ENCODE results near the gene IGF1R.

The IGF1R gene

GRCh38 chr15:98907927-98908471 is 259.7 kb downstream of the IGF1R start:
- no peaks in the 10 kb centered on the region for H3K9me3 ChIP-seq (ENCODE audit: control insufficient read depth, insufficient read depth, low read length)

DNA sequence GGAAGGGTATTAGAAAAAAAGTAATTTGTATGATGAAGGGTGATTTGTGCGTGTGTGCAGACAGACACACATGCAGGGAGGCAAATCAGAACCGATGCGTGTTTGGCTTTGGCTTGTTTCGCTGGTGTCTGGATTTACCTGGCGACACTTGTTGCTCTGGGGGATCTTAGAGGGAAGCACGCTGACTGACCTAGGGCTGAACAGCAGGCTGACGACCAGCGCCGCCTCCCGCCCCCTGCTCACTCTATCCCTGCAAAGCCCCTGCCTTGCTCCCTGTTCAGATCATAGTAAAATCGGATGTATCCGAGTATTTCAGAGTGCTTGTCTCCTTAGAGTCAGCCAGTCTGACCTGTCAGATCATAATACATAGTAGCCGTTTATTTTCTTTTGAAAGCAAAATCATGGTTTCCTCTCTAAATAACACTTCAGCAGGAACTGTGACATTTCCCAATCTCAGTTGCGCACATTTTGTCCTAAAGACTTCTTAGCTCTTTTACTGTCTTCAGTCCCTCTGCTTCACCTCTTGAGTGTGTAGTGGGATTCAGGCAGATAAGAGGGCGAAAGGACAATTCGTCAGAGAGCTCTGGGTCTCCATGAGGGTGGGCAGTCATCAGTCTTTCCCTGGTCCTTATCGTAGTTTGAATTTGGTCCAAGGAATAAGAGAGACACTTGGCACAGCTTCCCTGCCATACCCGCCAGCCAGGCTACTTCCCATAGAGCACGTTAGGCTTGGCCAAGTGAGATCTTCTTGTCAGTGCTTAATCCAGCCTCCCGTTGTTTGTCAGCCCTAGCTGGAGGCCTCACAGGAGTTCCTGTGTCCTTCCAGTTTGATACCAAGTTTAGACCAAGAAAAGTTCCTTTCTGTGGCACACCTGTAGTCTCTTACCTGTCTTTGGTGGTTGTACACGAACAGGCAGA is 261.9 kb downstream of the IGF1R start:
- H3K27ac ChIP-seq (ENCODE audit: low read depth, low read length), result no peak overlapping the region
- H3K27me3 ChIP-seq (ENCODE audit: control insufficient read depth, insufficient read depth, low read length), result no peaks in the 10 kb centered on the region
- H3K36me3 ChIP-seq (ENCODE audit: control insufficient read depth, insufficient read depth, low read length), result peaks cover 74% of the 10 kb centered on the region
- H3K9ac ChIP-seq (ENCODE audit: low read depth, low read length), result no peak overlapping the region
- H3K9me3 ChIP-seq (ENCODE audit: control insufficient read depth, insufficient read depth, low read length), result no peaks in the 10 kb centered on the region
- H3K4me1 ChIP-seq (ENCODE audit: control insufficient read depth, insufficient read depth, low read length), result peaks cover 18% of the 10 kb centered on the region; the same call in 1 of the 2 replicates
- H3K4me3 ChIP-seq (ENCODE audit: low read depth, low read length), result no peak overlapping the region

More at GRCh38 chr15:98907927-98908471, 259.7 kb downstream of the IGF1R start:
- no peak overlapping the region for H3K27ac ChIP-seq (ENCODE audit: low read depth, low read length)
- no peak overlapping the region for H3K4me3 ChIP-seq (ENCODE audit: low read depth, low read length)
- peaks cover 18% of the 10 kb centered on the region; the same call in 1 of the 2 replicates for H3K4me1 ChIP-seq (ENCODE audit: control insufficient read depth, insufficient read depth, low read length)
- H3K36me3 ChIP-seq (ENCODE audit: control insufficient read depth, insufficient read depth, low read length), result peaks cover 62% of the 10 kb centered on the region
- H3K27me3 ChIP-seq (ENCODE audit: control insufficient read depth, insufficient read depth, low read length), result no peaks in the 10 kb centered on the region
- H3K9ac ChIP-seq (ENCODE audit: low read depth, low read length), result no peak overlapping the region

DNA sequence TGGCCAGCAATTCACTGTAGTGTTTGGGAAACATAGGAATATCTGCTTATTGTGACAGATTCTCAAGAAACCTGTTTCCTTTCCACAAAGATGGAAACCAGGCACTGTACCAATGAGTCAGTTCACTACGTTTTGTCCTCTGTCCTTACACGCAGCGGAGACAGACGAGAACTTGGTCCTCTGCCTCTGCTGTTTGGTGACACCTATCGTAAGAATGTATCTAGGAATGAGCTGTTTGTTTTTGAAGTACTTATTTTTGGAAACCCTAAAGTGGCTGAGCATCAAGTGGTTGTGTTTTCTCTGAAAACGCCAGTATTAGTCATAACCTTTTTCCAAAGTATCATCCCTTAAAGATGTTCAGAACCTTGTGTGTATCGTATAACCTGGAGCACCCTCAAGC is 266.3 kb downstream of the IGF1R start:
- H3K27me3 ChIP-seq (ENCODE audit: control insufficient read depth, insufficient read depth, low read length), result no peaks in the 10 kb centered on the region
- H3K9ac ChIP-seq (ENCODE audit: low read depth, low read length), result no peak overlapping the region
- H3K36me3 ChIP-seq (ENCODE audit: control insufficient read depth, insufficient read depth, low read length), result peaks cover 97% of the 10 kb centered on the region
- no peaks in the 10 kb centered on the region for H3K9me3 ChIP-seq (ENCODE audit: control insufficient read depth, insufficient read depth, low read length)
- no peak overlapping the region for H3K27ac ChIP-seq (ENCODE audit: low read depth, low read length)
- no peaks in the 10 kb centered on the region for H3K4me1 ChIP-seq (ENCODE audit: control insufficient read depth, insufficient read depth, low read length)
- no peak overlapping the region for H3K4me3 ChIP-seq (ENCODE audit: low read depth, low read length)

DNA sequence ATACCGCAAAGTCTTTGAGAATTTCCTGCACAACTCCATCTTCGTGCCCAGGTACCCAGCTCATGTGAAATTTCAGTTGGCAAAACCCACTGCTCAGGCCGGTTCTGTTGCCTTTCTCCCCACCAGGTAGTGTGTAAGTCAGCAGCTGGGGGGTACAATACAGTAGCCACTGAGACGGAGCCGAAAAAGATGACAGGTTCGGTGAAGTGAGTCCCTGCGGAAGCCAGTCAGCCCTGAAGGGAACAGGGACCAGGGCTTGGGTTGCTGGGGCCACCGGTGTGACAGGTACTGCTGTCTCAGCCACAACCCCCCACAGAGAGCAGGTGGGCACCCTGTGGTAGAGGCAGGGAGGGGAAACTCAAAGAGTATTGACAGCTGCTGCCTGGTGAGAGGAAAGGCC is 268.5 kb downstream of the IGF1R start:
- Histone ChIP-seq H3K4me1 (ENCODE audit: control insufficient read depth, insufficient read depth, low read length) (no peaks in the 10 kb centered on the region), H3K4me3 (ENCODE audit: low read depth, low read length) (no peak overlapping the region), H3K27ac (ENCODE audit: low read depth, low read length) (no peak overlapping the region), H3K9ac (ENCODE audit: low read depth, low read length) (no peak overlapping the region), H3K36me3 (ENCODE audit: control insufficient read depth, insufficient read depth, low read length) (peaks cover 95% of the 10 kb centered on the region), H3K9me3 (ENCODE audit: control insufficient read depth, insufficient read depth, low read length) (no peaks in the 10 kb centered on the region), H3K27me3 (ENCODE audit: control insufficient read depth, insufficient read depth, low read length) (no peaks in the 10 kb centered on the region)

DNA sequence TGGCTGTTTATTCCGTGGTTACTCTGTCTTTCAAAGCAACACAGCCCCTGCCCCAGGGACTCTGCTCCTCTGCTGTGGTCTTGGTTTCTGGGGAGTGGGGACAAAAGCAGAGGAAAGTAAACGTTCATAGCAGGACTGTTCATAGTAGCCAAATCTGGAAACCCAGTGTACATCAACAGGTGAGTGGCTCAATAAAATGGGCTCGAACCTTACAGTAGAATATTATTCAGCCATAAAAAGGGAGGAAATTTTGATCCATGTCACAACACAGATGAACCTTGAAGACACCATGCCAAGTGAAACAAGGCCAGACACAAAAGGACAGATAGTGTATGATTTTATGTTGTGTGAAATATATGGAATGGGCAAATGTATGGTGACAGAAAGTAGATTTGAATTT is 269.1 kb downstream of the IGF1R start:
- H3K36me3 ChIP-seq (ENCODE audit: control insufficient read depth, insufficient read depth, low read length), result peaks cover 95% of the 10 kb centered on the region

GRCh38 chr15:98920091-98920880 is 271.9 kb downstream of the IGF1R start:
- Histone ChIP-seq H3K27ac (ENCODE audit: low read depth, low read length) (no peak overlapping the region), H3K9me3 (ENCODE audit: control insufficient read depth, insufficient read depth, low read length) (no peaks in the 10 kb centered on the region), H3K9ac (ENCODE audit: low read depth, low read length) (no peak overlapping the region), H3K36me3 (ENCODE audit: control insufficient read depth, insufficient read depth, low read length) (peaks cover 95% of the 10 kb centered on the region), H3K4me1 (ENCODE audit: control insufficient read depth, insufficient read depth, low read length) (no peaks in the 10 kb centered on the region), H3K4me3 (ENCODE audit: low read depth, low read length) (no peak overlapping the region), H3K27me3 (ENCODE audit: control insufficient read depth, insufficient read depth, low read length) (no peaks in the 10 kb centered on the region)

More for the DNA sequence above, 269.1 kb downstream of the IGF1R start:
- no peaks in the 10 kb centered on the region for H3K9me3 ChIP-seq (ENCODE audit: control insufficient read depth, insufficient read depth, low read length)
- no peak overlapping the region for H3K9ac ChIP-seq (ENCODE audit: low read depth, low read length)
- H3K27ac ChIP-seq (ENCODE audit: low read depth, low read length), result no peak overlapping the region
- no peak overlapping the region for H3K4me3 ChIP-seq (ENCODE audit: low read depth, low read length)
- H3K27me3 ChIP-seq (ENCODE audit: control insufficient read depth, insufficient read depth, low read length), result no peaks in the 10 kb centered on the region
- no peaks in the 10 kb centered on the region for H3K4me1 ChIP-seq (ENCODE audit: control insufficient read depth, insufficient read depth, low read length)

GRCh38 chr15:98923171-98923570 is 274.8 kb downstream of the IGF1R start:
- no peaks in the 10 kb centered on the region for H3K9me3 ChIP-seq (ENCODE audit: control insufficient read depth, insufficient read depth, low read length)
- H3K36me3 ChIP-seq (ENCODE audit: control insufficient read depth, insufficient read depth, low read length), result peaks cover 93% of the 10 kb centered on the region
- H3K4me1 ChIP-seq (ENCODE audit: control insufficient read depth, insufficient read depth, low read length), result no peaks in the 10 kb centered on the region
- H3K27me3 ChIP-seq (ENCODE audit: control insufficient read depth, insufficient read depth, low read length), result no peaks in the 10 kb centered on the region
- no peak overlapping the region for H3K27ac ChIP-seq (ENCODE audit: low read depth, low read length)
- H3K4me3 ChIP-seq (ENCODE audit: low read depth, low read length), result no peak overlapping the region
- no peak overlapping the region for H3K9ac ChIP-seq (ENCODE audit: low read depth, low read length)

DNA sequence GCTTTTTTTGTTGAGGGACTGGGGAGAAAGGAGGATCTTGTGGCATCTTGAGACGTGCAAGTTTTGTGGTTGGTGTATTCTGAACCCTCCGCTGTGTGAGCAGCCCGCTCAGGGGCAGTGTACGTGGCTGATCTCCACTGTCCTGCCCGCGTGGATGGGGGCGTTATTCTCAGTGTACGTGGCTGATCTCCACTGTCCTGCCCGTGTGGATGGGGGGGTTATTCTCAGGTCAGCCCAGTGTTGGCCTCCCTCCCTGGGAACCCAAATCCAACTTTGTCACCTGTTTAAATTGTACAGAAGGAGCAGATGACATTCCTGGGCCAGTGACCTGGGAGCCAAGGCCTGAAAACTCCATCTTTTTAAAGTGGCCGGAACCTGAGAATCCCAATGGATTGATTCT is 275.2 kb downstream of the IGF1R start:
- no peaks in the 10 kb centered on the region for H3K4me1 ChIP-seq (ENCODE audit: control insufficient read depth, insufficient read depth, low read length)
- peaks cover 96% of the 10 kb centered on the region for H3K36me3 ChIP-seq (ENCODE audit: control insufficient read depth, insufficient read depth, low read length)
- no peaks in the 10 kb centered on the region for H3K9me3 ChIP-seq (ENCODE audit: control insufficient read depth, insufficient read depth, low read length)
- H3K27ac ChIP-seq (ENCODE audit: low read depth, low read length), result no peak overlapping the region
- no peaks in the 10 kb centered on the region for H3K27me3 ChIP-seq (ENCODE audit: control insufficient read depth, insufficient read depth, low read length)
- no peak overlapping the region for H3K9ac ChIP-seq (ENCODE audit: low read depth, low read length)
- no peak overlapping the region for H3K4me3 ChIP-seq (ENCODE audit: low read depth, low read length)

GRCh38 chr15:98924401-98925049 is 276.2 kb downstream of the IGF1R start:
- H3K4me3 ChIP-seq (ENCODE audit: low read depth, low read length), result no peak overlapping the region
- no peaks in the 10 kb centered on the region for H3K9me3 ChIP-seq (ENCODE audit: control insufficient read depth, insufficient read depth, low read length)
- H3K27me3 ChIP-seq (ENCODE audit: control insufficient read depth, insufficient read depth, low read length), result no peaks in the 10 kb centered on the region
- no peak overlapping the region for H3K9ac ChIP-seq (ENCODE audit: low read depth, low read length)
- H3K4me1 ChIP-seq (ENCODE audit: control insufficient read depth, insufficient read depth, low read length), result no peaks in the 10 kb centered on the region
- no peak overlapping the region for H3K27ac ChIP-seq (ENCODE audit: low read depth, low read length)
- peaks cover 95% of the 10 kb centered on the region for H3K36me3 ChIP-seq (ENCODE audit: control insufficient read depth, insufficient read depth, low read length)

DNA sequence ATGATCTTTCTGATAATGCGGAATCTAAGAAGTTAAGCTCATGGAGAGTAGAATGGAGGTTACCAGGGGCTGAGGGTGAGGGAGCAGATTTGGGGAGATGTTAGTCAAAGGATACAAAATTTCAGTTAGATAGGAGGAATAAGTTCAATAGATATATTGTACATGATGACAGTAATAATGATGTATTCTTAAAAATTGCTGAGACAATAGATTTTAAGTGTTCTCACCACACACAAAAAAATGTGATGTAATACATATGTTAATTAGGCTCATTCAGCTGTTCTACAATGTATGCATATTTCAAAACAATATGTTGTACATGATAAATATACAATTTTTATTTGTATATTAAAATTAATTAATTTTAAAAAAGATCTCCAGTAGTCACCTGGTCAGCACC is 277.9 kb downstream of the IGF1R start:
- Histone ChIP-seq H3K27me3 (ENCODE audit: control insufficient read depth, insufficient read depth, low read length) (no peaks in the 10 kb centered on the region), H3K9ac (ENCODE audit: low read depth, low read length) (no peak overlapping the region), H3K4me3 (ENCODE audit: low read depth, low read length) (no peak overlapping the region), H3K9me3 (ENCODE audit: control insufficient read depth, insufficient read depth, low read length) (no peaks in the 10 kb centered on the region), H3K36me3 (ENCODE audit: control insufficient read depth, insufficient read depth, low read length) (peaks cover 96% of the 10 kb centered on the region), H3K4me1 (ENCODE audit: control insufficient read depth, insufficient read depth, low read length) (no peaks in the 10 kb centered on the region), H3K27ac (ENCODE audit: low read depth, low read length) (no peak overlapping the region)
